Sigmoid colon (tissue), 7 donors: ENCODE data around the gene UBR2. TPM values are rescaled to one million over a fixed set of nuclear protein-coding genes. Genes with fewer than 3 reads are reported as not detected.
"Not testable (repeated sequence)": the region's sequence is repeated elsewhere in the genome, so short reads cannot be mapped to it uniquely, and the experiment has no call there.

Experiments used
- DNase-seq: peaks from one replicate; pipeline ENCODE4 v3.0.0-alpha.2; 2019
- H3K27ac ChIP-seq, 4 donors: fragments of 200-600 bp; sonication (generic); one replicate each; pipeline ENCODE4 v1.5.1; 2016 to 2019; ENCODE audit warnings: mild to moderate bottlenecking in 1 of 4
- H3K27me3 ChIP-seq, 3 donors: fragments of 200-600 bp; sonication (generic); one replicate each; pipeline ENCODE4 v1.5.1; 2019; ENCODE audit warnings: mild to moderate bottlenecking in 1 of 3
- H3K36me3 ChIP-seq, 4 donors: fragments of 200-600 bp; sonication (generic); one replicate each; pipeline ENCODE4 v1.5.1; 2016 to 2019
- H3K4me1 ChIP-seq, 4 donors: fragments of 200-600 bp; sonication (generic); one replicate each; pipeline ENCODE4 v1.5.1; 2017 to 2019
- H3K4me3 ChIP-seq, 4 donors: fragments of 200-600 bp; sonication (generic); one replicate each; pipeline ENCODE4 v1.5.1; 2017 to 2019; ENCODE audit warnings: mild to moderate bottlenecking in 2 of 4, moderate library complexity in 1 of 4
- H3K9me3 ChIP-seq, 4 donors: fragments of 200-600 bp in 3 of 4; sonication (generic) in 3 of 4; one replicate each; pipeline versions ENCODE4 v1.5.1 to v1.6.1; 2013 to 2019
- EP300 ChIP-seq, 4 donors: sonication (generic); formaldehyde crosslinking; IDR thresholded peaks; one replicate each; pipeline ENCODE4 v1.6.1; 2017; ENCODE audit warnings: antibody characterized with exemption in 4 of 4
- POLR2A ChIP-seq, 2 donors: fragments of 450-650 bp; IDR thresholded peaks; one replicate each; pipeline ENCODE4 v1.6.1; 2016; ENCODE audit warnings: antibody characterized with exemption in 2 of 2, mild to moderate bottlenecking in 2 of 2, moderate library complexity in 2 of 2
- POLR2AphosphoS5 ChIP-seq, 4 donors: sonication (generic); formaldehyde crosslinking; IDR thresholded peaks; one replicate each; pipeline ENCODE4 v1.6.1; 2017; ENCODE audit warnings: antibody characterized with exemption in 4 of 4
- WGBS, 2 donors: extraction: QIAGEN DNeasy Blood & Tissue Kit; methylation state at CpG; one replicate each; pipeline ENCODE4 v1.1.7; 2013; 5-methylcytosine and 5-hydroxymethylcytosine counted together
- intact Hi-C: fragments of 100-400 bp; cut with DNase I; formaldehyde crosslinking; loops from one replicate; pipeline ENCODE4 v1.15.1; 2023
- polyA plus RNA-seq, 3 donors: library from polyadenylated mRNA; stranded (reverse); fragments of 200-250 nt; gene quantifications; one replicate each; pipeline ENCODE4 v1.2.3, GENCODE V29; 2013
- total RNA-seq, 4 donors: library from RNA; depleted of rRNA; stranded (reverse); fragments of >200 nt; gene quantifications; one replicate each; pipeline ENCODE4 v1.1.0, GENCODE V29; 2016
- TF ChIP-seq, protein P1 (sequence below), 4 experiments: fragments of 450-650 bp in 3 of 4; fragments of 200-600 bp in 1 of 4; IDR thresholded peaks; one replicate each; pipeline ENCODE4 v1.5.1; 2016 to 2019; ENCODE audit warnings: antibody characterized with exemption in 4 of 4, mild to moderate bottlenecking in 3 of 4, moderate library complexity in 2 of 4
- donor health status: healthy with polysubstance abuse.
- donor health status: Bipolar disorder and iron deficiency.
- donor health status: healthy.

The UBR2 gene
- total and polyA plus RNA-seq, 7 donors = 6.6 to 34.3 (median 30.4) TPM

DNA sequence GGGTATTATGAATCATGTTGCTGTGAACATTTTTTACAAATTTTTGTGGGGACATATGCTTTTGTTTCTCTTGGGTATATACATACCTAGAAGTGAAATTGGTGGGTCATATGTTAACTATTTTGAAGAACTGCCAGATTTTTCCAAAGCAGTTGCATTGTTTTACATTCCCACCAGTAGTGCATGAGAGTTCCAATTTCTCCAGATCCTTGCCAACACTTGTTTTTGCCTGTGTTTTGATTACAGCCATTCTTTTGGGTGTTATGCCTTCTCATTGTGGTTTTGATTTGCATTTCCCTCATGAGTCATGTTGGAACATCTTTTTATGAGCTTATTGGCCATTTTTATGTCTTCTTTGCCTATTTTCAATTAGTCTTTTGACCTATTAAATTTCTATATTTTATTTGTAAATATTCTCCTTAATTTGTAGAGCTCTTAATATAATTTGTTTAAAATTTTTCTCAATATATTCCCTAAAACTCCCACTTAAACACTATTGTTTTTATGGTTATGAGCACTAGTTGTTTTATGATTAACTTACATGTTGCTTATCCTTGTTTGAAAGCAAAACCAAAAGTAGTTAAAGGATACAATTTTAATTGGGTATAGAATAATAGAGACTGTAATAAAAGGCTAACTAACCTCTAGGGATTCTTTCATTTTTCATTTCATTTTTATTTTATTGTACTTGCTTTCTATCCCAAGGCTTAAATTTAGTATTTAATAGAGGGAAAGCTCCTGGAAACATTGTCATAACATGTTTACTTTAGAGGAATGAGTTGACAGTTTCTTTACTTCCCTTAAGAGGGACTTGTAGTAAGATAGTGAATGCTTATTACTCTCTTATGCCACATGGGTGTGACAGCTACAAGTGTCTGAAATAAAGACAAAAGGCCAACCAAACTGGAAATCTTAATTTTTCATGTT lies 5.5 kb downstream of the UBR2 start:
- no peaks in the 10 kb centered on the region for H3K9me3 ChIP-seq
- H3K36me3 ChIP-seq = peaks cover 0 to 9% (median 0%) of the 10 kb centered on the region in 4 donors
- no peak for DNase-seq
- intact Hi-C loops = no loop called here
- no peak overlapping the region for H3K4me3 ChIP-seq
- no peak for TF ChIP-seq EP300 (IDR thresholded peaks at IDR 0.05)
- TF ChIP-seq POLR2A (IDR thresholded peaks at IDR 0.05) = no peak
- TF ChIP-seq POLR2AphosphoS5 (IDR thresholded peaks at IDR 0.05) = no peak
- TF ChIP-seq, protein P1, sequence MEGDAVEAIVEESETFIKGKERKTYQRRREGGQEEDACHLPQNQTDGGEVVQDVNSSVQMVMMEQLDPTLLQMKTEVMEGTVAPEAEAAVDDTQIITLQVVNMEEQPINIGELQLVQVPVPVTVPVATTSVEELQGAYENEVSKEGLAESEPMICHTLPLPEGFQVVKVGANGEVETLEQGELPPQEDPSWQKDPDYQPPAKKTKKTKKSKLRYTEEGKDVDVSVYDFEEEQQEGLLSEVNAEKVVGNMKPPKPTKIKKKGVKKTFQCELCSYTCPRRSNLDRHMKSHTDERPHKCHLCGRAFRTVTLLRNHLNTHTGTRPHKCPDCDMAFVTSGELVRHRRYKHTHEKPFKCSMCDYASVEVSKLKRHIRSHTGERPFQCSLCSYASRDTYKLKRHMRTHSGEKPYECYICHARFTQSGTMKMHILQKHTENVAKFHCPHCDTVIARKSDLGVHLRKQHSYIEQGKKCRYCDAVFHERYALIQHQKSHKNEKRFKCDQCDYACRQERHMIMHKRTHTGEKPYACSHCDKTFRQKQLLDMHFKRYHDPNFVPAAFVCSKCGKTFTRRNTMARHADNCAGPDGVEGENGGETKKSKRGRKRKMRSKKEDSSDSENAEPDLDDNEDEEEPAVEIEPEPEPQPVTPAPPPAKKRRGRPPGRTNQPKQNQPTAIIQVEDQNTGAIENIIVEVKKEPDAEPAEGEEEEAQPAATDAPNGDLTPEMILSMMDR (IDR thresholded peaks at IDR 0.05) = no peak
- H3K27ac ChIP-seq = peak overlapping the region in 3 of 4 donors; percentile 22 to 48 (median 35)
- H3K4me1 ChIP-seq = peaks cover 0 to 65% (median 58%) of the 10 kb centered on the region in 4 donors
- no peaks in the 10 kb centered on the region for H3K27me3 ChIP-seq

DNA sequence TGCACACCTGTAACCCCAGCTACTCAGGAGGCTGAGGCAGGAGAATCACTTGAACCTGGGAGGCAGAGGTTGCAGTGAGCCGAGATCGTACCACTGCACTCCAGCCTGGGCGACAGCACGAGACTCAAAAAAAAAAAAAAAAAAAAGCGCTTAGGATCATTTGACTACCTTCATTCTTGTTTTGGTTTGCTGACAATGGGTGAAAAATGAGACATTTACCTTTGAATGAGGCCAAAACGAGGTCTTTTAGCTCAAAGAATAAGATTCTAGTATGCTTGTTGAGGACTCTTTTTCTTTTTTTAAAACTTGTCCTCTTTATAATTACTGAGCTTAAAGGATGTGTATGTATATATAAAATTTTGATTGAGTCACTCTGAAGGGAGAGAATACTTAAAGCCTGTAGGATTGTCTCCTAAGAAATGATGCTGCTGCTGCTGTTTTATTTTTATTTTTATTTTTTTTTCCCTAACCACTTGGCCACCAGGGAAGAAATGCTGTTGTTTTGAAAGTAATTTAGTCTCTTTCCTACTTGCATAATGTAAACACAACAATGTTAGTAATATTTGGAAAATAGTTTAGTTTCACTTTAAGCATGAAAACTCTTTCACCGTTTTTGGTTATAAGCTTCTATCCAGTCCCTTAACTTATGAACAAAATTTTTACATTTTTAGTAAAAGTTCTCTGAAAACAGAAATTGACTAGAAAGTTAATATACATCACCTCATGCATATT lies 7.9 kb downstream of the UBR2 start:
- H3K27ac ChIP-seq = no peak overlapping the region
- intact Hi-C loops = no loop called here
- peaks cover 0 to 24% (median 0%) of the 10 kb centered on the region in 4 donors for H3K36me3 ChIP-seq
- H3K9me3 ChIP-seq = no peaks in the 10 kb centered on the region
- H3K4me1 ChIP-seq = peaks cover 0 to 48% (median 42%) of the 10 kb centered on the region in 4 donors
- TF ChIP-seq, protein P1 (IDR thresholded peaks at IDR 0.05) = no peak
- no peak for TF ChIP-seq POLR2A (IDR thresholded peaks at IDR 0.05)
- TF ChIP-seq EP300 (IDR thresholded peaks at IDR 0.05) = no peak
- no peak for TF ChIP-seq POLR2AphosphoS5 (IDR thresholded peaks at IDR 0.05)
- H3K27me3 ChIP-seq = no peaks in the 10 kb centered on the region
- H3K4me3 ChIP-seq = no peak overlapping the region
- 73 to 81% methylated on average over 7 of the region's 7 CpGs for WGBS, 2 donors
- DNase-seq = no peak

GRCh38 chr6:42572523-42572922 lies 8.7 kb downstream of the UBR2 start:
- H3K4me3 ChIP-seq = no peak overlapping the region
- peaks cover 0 to 24% (median 0%) of the 10 kb centered on the region in 4 donors for H3K36me3 ChIP-seq
- DNase-seq = no peak
- H3K27me3 ChIP-seq = no peaks in the 10 kb centered on the region
- WGBS, 2 donors = 44 to 76% methylated on average over 4 of the region's 4 CpGs
- no peak for TF ChIP-seq POLR2A (IDR thresholded peaks at IDR 0.05)
- TF ChIP-seq EP300 (IDR thresholded peaks at IDR 0.05) = no peak
- TF ChIP-seq, protein P1 (IDR thresholded peaks at IDR 0.05) = no peak
- no peak for TF ChIP-seq POLR2AphosphoS5 (IDR thresholded peaks at IDR 0.05)
- H3K4me1 ChIP-seq = peaks cover 0 to 49% (median 35%) of the 10 kb centered on the region in 4 donors
- no peaks in the 10 kb centered on the region for H3K9me3 ChIP-seq
- intact Hi-C loops = no loop called here
- H3K27ac ChIP-seq = no peak overlapping the region

GRCh38 chr6:42576538-42576937 lies 12.7 kb downstream of the UBR2 start:
- H3K4me3 ChIP-seq, H3K27me3 ChIP-seq, H3K9me3 ChIP-seq, DNase-seq, H3K27ac ChIP-seq, intact Hi-C loops: not testable (repeated sequence)
- Histone ChIP-seq H3K36me3 (peaks cover 0 to 28% (median 0%) of the 10 kb centered on the region in 4 donors), H3K4me1 (peaks cover 0 to 36% (median 14%) of the 10 kb centered on the region in 4 donors)
- 95 to 96% methylated on average over 7 of the region's 7 CpGs for WGBS, 2 donors

DNA sequence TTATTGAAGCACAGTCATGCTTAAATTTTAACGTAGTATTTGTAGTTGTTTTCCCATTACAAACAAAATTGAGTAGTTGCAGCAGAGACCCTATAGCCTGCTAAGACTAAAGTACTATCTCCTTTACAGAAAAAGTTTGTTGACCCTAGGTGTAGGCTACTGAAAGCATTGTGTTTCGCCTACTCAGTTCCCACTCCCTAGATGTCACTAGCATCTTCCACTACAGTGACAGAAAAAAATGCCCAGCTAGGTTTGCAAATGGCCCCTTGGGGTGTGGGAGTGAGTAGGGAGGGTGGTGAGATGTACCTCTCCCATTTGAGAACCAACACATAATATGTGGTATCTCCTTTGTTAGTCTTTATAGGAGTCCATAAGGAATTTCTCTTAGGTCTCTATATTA lies 34.5 kb downstream of the UBR2 start:
- Histone ChIP-seq H3K9me3 (no peaks in the 10 kb centered on the region), H3K36me3 (peaks cover 0 to 23% (median 0%) of the 10 kb centered on the region in 4 donors), H3K4me3 (no peak overlapping the region), H3K4me1 (peaks cover 0 to 5% (median under 1%) of the 10 kb centered on the region in 4 donors), H3K27ac (no peak overlapping the region), H3K27me3 (no peaks in the 10 kb centered on the region)
- intact Hi-C loops = no loop called here
- no peak for DNase-seq
- TF ChIP-seq POLR2AphosphoS5 (IDR thresholded peaks at IDR 0.05) (no peak), EP300 (IDR thresholded peaks at IDR 0.05) (no peak), POLR2A (IDR thresholded peaks at IDR 0.05) (no peak)
- TF ChIP-seq, protein P1 (IDR thresholded peaks at IDR 0.05) = no peak
- 97 to 99% methylated on average over 2 of the region's 2 CpGs for WGBS, 2 donors
